Measurements from ENCODE around the gene NHERF2.

Gene NHERF2

DNA sequence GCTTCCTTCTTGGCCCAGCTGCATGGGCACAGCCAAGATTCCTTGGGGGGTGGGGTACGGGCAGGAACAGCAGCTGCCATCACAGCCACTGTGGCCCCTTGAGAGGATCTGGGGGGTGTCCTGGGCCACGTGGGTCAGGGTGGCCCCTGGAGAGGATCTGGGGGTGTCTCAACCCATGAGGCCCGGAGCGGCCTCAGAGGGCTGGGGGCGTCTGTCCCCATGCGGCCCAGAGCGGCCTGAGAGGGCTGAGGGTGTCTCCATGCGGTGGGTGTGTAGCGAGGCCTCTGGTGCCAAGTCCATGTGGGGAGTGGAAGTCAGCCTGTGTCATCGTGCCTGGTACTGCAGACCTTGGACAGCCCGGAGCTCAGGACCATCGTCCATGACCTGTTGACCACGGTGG, 34.8 kb downstream of the NHERF2 start:
- DNase-seq, result no peak

DNA sequence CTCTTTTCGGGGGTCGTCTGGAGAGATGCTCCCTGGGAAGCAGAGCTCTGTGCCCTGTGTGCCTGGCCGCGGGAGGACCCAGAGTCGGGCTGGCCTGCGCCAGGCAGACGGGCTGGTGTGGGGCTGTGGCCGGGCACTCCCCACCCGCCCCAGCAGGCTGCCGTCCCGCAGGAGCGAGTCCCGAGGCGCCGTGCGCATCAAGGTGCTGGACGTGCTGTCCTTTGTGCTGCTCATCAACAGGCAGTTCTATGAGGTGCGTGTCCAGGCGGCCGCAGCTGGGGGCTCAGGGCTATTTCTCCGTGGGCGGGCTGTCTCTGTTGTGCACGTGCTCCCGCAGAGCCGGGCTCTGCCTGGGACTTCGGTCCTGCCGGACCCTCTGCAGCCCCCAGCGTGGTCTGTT, 36.1 kb downstream of the NHERF2 start:
- DNase-seq, result no peak

DNA sequence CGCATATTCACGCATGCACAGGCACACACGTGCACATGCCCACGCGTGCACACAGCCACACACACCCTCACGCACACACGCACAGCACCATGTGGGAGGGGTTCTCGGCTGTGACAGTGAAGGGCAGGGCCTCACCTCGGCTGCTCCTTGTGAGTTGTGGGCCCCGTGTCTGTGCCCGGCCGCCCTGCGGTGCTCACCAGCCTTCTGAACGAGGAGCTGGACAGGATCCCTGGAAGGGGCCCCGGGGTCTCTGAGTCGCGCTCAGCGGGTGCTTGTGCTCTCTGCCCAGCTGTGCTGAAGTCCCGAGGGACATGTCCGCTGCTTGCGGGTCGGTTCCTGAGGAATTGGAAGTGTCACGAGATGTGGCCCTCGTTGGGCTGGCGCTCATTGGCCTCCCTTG, 37.2 kb downstream of the NHERF2 start:
- no peak for DNase-seq

DNA sequence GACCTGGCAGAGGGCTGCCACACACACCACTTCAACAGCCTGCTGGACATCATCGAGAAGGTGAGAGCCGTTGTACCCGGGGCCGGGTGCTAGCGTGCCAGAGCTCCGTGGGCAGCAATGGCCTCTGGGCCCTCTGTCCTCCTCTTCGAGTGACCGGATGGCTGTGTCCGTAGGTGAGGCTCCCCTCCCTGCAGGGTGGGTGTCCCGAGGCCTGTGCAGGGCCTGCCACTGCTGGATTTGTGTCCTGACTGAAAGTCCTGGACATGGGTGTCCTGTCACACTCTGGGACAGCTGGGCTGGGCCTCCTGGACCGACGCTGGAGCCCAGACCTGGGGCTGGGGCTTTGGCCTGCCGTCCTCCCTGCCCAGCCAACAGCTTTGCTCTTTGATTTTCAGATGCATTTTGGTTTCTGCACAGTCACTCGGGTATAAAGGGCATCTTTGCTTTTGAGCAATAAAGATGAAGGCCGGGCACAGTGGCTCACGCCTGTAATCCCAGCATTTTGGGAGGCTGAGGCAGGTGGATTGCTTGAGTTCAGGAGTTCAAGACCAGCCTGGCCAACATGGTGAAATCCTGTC, 37.8 kb downstream of the NHERF2 start:
- no peak for DNase-seq

DNA sequence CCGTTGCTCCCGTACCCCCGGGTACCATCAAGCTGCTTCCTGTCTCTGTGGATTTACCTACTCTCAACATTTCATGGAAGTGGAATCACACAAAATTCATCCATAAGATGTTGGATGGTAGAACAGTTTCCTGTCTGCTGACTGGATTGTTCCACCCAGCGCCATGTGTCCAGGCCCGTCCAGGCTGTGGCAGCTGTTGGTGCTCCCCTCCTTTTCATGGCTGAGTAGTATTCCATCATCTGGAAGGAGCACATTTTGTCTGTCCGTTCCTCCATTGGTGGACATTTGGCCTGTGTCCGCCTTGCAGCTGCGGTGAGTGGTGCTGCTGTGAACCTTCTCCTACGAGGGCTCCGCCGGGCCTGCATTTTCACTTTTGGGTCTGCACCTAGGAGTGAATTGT, 39.4 kb downstream of the NHERF2 start:
- DNase-seq, result no peak

DNA sequence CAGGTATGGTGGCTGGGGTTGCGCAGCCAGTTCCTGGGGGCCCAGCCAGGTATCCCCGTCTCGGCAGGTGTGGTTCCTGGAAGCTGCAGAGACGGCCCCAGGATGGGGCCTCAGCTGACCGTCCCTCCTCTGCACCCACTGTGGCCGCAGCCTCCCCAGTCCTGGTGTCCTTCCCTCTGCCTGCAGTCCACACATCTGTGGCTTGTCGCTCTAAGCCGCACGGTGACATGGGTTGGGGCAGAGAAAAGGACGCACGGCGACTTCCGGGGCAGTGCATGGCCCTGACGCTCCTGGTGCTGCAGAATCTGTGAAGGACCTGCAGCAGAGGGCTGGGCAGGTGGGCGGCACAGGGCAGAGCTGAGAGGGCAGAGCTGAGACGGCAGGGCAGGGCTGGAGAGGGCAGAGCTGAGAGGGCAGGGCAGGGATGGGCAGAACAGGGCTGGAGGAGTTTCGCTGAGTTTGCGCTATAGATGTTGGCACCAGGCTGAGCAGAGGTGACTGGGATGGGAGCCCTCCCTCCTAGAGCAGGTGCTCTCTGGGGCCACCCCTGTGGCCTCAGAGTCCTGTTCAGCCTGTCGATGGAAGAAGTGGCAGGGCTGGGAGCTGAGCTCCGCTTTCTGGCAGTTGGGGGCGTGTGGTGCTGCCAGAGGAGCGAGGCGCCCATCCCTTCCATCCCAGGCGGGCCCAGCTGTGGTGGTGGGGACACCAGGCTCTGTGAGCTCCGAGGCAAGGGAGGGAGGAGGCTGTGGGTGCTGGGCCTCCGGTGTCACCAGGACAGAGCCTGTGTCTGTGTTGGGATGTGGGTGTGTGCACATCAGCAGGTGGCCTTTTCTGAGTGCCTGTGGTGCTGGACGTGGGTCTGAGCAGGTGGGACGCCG, 44.1 kb downstream of the NHERF2 start:
- DNase-seq, result no peak

DNA sequence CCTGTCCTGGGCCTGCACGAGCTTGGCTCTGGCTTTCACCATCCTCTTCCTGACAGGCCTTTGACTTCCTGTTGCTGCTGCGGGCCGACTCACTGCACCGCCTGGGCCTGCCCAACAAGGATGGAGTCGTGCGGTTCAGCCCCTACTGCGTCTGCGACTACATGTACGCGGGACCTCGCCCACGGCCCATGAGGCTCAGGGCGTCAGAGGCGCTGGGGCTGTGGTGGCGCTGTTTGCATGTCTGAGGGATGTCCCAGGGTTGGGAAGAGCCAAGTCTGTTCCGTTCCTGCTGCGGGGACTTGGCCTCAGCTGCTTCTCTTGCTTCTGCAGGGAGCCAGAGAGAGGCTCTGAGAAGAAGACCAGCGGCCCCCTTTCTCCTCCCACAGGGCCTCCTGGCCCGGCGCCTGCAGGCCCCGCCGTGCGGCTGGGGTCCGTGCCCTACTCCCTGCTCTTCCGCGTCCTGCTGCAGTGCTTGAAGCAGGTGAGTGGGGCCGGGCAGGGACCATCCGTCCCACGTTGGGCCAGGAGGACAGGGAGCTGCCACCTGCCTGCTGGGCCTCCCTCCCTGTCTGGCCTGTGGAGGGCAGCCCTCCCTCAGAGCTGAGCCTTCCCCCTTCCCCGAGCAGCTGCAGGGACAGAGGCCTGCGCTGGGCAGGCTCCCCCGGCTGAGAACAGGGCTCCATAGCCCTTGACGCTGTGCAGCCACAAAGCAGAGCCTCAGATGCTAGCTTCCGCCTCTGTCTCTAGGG, 44.9 kb downstream of the NHERF2 start:
- no peak for DNase-seq

DNA sequence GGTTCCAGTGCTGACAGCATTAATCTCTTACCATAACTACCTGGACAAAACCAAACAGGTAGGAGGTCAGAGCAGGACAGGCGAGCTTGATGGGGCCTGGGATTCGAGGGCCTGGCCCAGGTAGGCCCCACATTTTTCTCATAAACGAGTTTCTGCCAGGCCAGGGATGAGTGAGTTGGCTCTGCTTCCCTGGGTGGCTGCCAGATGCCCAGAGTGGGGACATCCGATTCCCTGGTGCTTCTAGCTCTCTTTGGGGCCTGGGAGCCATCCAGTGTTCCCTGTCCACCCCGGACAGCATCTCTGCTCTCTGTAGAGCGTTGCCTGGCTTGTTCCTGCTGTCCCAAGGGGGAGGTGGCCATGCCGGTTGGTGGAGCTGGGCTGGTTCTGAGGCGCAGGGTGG, 46.2 kb downstream of the NHERF2 start:
- no peak for DNase-seq

DNA sequence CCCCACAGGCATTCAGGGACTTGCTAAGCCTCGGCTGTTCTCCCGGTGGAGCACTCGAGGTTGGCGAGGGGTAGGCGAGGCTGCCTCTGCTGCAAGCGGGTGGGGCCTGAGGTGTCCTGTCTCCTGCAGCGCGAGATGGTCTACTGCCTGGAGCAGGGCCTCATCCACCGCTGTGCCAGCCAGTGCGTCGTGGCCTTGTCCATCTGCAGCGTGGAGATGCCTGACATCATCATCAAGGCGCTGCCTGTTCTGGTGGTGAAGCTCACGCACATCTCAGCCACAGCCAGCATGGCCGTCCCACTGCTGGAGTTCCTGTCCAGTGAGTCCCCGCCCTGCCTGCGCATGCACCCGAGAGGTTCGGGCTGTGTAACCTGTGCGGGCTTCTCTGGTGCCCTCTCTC, 47.4 kb downstream of the NHERF2 start:
- no peak for DNase-seq

DNA sequence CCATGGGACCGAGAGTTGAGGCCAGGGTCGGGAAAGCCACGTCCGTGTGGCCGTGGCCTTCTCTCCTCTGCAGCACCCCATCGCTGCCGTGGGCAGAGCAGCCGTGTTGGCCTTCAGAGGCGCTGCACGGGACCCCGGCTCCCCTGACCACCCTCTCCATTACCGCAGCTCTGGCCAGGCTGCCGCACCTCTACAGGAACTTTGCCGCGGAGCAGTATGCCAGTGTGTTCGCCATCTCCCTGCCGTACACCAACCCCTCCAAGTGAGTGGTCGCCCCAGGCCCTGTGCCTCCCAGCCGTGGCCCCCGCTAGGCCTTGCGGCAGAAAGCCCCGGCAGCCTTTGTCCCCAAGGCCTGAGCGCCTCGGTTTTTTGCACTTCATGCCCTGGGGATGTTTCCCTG, 48.9 kb downstream of the NHERF2 start:
- no peak for DNase-seq

DNA sequence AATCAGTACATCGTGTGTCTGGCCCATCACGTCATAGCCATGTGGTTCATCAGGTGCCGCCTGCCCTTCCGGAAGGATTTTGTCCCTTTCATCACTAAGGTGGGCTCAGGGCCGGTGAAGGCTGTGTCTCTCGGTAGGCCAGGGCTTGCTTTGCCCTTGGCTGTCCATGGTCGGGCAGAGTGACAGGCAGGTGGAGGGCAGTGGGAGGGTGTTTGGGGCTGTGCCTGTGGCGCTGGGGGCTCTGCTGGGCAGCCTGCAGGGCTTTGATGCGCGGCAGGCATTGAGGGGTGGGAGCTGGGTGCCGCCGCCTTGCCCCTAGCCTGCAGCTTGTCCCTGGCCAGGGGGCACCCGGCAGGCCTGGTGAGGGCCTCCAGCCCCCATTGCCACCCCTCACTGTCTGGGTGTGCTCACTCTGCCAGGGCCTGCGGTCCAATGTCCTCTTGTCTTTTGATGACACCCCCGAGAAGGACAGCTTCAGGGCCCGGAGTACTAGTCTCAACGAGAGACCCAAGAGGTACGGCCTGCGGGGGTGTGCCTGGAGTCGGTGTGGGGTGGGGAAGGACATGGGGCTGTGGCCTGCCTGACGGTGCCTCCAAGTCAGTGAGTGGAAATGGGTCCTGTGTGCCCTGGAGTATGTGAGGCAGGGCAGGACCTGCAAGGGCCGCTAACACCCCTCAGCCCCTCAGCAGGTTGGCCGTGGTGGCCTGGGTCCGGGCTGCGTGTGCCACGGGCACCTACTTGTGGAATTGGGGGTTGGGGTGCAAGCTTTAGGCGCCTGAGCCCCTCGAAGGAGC, 49.6 kb downstream of the NHERF2 start:
- DNase-seq, result no peak

DNA sequence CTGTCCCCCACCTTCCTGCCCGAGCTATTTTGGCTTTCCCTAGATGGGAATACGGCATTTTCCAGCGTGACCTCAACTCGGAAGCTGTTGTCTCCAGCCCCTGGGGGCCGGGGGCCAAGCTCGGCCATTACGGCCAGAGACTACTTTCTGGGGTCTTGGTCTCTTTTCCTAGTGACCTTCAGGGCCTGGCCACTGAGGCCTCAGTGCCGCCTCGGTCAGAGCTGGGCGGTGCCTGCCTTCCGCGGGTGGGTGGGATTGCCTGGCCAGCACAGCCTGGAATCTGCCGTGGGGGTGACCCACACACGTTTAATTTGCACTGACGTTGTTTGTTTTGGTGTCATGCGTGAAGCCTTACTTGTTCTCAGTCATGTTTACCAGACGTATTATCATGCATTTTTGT, 50.3 kb downstream of the NHERF2 start:
- no peak for DNase-seq

DNA sequence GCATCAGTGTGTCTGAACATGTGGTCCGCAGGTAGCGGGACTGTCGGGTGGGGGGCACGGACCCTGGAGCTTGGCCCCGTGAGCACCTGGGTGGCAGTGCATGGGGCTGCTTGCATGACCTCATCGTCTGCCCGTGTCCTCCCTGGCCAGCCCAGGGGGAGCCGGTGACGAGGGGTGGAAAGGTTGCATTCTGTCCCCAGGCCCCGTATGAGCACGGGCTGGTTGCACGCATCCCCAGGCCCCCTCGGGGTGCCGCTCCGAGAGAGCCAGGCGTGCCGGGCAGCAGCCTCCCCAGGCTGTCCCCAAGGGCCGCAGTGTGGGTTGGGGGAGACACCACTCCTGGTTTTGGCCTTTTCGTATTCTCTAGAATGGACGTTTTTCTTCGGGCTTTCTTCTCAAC, 51.0 kb downstream of the NHERF2 start:
- DNase-seq, result no peak

DNA sequence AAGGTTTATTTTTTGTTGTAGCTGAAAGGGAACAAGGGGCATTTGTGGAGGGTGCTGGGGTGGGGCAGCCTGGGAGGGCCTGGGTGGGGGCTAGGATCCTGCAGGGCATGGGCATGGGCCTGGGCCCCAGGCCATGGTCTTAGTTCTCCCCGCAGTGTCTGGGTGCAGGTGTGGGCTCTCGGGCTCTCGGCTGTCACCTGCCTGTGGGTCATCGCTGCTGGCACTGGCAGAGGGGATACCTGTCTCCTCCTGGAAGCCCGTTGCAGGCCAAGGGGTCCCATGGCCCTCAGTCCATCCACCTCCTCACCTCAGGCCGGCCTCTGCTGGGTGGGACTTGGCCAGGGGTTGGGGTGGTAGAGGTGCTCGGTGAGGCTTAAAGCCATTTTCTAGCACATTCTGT, 51.4 kb downstream of the NHERF2 start:
- no peak for DNase-seq

DNA sequence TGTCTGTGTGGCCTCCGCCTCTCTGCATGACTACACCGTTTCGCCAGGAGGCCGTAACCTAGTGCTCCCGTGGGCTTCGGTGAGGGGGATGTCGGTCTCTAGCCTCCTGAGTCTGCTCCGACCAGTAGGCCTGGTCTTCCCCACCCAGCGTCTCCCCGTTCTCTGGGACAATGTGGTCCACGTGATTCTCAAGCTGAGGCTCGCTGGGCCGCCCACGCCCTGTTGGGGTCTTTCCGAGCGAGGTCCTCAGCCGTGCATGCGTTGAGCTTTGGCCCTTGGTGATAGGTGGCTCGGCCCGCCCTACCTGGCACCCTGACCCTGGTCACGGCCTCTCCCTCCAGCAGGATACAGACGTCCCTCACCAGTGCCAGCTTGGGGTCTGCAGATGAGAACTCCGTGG, 52.0 kb downstream of the NHERF2 start:
- DNase-seq, result no peak

DNA sequence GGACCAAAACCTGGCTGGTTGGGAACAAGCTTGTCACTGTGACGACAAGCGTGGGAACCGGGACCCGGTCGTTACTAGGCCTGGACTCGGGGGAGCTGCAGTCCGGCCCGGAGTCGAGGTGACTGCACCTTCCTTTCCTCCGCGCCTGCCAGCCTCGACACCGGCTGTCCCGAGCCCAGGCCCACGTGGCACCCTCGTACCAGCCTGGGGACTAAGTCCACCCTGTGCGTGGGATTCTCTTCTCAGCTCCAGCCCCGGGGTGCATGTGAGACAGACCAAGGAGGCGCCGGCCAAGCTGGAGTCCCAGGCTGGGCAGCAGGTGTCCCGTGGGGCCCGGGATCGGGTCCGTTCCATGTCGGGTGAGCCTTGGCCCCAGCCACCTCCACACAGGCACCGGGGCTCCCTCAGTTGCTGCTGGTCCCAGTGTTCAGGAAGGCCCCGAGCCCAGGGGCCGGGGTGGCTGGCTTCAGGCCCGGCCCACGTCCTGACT, 52.7 kb downstream of the NHERF2 start:
- DNase-seq, result no peak

DNA sequence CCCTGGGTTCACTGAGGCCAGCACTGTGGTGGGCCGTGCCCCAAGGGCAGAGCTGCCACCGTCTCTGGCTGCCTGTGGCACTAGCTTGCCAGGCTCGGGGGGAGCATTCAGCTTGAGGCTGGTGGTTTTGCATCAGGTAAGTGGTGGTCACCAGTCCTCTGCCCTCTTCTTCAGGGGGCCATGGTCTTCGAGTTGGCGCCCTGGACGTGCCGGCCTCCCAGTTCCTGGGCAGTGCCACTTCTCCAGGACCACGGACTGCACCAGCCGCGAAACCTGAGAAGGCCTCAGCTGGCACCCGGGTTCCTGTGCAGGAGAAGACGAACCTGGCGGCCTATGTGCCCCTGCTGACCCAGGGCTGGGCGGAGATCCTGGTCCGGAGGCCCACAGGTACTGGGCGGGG, 53.3 kb downstream of the NHERF2 start:
- DNase-seq, result no peak

DNA sequence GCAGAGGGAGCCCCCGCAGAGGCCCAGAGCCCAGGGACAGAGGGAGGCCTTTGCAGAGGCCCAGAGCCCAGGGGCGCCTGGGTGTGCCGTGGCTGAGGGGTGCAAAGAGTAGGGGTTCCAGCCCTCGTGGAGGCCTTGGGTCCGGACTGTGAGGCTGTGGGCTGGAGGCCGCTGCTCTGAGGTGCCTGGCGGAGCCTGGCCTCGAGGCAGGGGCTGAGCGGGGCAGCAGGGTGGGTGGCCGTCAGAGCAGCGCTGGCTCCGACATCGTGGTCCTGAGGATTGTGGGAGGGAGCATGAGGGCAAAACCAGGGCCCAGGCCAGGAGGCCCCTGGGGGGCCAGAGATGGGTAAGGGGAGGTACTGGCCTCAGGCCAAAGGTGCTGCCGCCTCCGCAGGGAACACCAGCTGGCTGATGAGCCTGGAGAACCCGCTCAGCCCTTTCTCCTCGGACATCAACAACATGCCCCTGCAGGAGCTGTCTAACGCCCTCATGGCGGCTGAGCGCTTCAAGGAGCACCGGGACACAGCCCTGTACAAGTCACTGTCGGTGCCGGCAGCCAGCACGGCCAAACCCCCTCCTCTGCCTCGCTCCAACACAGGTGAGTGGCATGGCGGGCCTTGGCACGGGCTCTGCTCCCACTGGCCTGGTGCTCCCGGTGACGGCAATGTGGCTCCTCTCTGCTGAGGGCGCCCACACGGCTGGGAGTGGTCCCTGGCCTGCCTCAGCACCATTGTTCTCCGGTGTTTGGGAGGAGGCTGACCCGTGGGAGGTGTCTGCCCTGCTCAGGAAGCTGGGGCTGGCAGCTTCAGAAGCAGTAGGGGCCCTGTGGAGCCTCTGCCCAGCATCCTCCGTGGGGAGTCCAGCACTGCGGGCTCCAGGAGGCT, 54.7 kb downstream of the NHERF2 start:
- DNase-seq, result no peak

DNA sequence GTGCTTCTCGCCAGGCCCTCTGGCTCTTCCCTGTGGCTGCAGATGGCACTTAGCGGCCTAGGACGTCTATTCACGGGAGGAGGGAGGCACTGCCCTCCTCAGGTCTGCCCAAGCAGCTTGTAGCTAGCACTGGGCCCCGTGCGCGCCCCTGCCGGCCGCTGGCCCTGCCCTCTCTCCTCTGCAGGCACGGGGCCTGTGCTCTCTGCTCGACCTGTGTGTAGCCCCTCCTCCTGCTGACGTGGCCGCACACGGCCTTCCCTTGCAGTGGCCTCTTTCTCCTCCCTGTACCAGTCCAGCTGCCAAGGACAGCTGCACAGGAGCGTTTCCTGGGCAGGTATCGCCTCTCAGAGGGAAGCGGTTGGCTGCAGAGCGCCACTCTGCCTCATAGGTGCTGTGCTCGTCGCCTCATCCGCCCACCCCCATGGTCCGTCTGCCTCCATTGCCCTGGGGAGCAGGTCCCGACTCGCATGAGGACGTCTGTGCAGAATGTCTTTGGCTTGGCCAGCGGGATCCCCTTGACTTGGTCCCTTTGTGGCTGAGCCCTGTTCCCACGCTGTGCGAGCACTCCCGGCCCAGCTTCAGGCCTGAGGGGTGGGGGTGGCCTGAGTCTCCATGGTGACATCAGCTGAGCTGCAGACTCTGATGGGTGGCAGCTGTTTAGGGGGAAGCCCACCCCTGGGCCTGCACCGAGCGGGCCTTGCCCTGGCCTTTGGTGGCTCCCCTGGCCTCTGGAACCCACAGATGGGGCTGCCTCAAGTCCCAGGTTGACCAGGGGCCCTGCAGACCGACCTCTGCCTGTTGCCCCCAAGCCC, 55.7 kb downstream of the NHERF2 start:
- DNase-seq, result no peak

DNA sequence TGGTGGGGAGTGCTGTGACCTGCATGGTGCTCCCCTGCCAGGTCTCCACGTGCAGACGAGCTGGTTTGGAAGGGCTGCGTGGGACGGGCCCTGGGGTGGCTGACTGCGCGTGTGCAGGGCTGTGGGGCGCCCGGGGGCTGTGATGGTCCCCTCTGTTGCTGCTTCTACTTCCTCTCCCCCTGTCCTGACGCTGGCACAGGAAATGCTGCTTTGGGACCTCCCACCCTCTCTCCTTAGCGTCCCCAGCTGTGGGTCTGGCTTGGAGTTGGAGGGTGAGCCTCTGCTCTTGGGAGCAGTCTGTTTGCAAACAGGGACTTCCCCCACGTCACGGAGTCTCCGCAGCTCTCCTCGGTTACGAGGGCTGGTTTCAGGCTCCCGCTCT, 56.3 kb downstream of the NHERF2 start:
- DNase-seq, result no peak

DNA sequence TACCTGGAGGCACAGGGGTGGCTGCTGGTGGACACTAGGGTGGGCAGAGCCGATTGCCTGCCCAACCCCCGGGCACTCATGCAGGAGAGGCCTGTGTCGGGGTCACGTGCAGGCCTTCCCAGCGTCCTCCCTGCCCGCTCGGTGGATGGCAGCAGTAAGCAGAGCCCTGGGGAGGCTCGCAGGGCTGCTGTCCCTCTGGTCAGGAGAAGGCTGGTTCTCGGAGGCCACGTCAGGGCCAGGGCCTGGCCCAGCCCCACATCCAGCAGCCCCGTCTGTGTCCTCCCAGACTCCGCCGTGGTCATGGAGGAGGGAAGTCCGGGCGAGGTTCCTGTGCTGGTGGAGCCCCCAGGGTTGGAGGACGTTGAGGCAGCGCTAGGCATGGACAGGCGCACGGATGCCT, 56.7 kb downstream of the NHERF2 start:
- no peak for DNase-seq
